H4 (cell line): ENCODE measurements around the gene UCN. TPM values are rescaled to one million over a fixed set of nuclear protein-coding genes. Genes with fewer than 3 reads are reported as not detected.

Experiments
- DNase-seq: peaks from one replicate; pipeline ENCODE4 v3.0.0-alpha.2; 2015; ENCODE audit warnings: low spot score
- total RNA-seq: library from RNA; depleted of rRNA; stranded (reverse); fragments of >200 nt; shearing (Covaris generic); gene quantifications from 2 replicates; pipeline ENCODE4 v1.2.3, GENCODE V29; 2014; rRNA removed

The UCN gene
- total RNA-seq, 1 experiment from 2014 or later, result not detected

DNA sequence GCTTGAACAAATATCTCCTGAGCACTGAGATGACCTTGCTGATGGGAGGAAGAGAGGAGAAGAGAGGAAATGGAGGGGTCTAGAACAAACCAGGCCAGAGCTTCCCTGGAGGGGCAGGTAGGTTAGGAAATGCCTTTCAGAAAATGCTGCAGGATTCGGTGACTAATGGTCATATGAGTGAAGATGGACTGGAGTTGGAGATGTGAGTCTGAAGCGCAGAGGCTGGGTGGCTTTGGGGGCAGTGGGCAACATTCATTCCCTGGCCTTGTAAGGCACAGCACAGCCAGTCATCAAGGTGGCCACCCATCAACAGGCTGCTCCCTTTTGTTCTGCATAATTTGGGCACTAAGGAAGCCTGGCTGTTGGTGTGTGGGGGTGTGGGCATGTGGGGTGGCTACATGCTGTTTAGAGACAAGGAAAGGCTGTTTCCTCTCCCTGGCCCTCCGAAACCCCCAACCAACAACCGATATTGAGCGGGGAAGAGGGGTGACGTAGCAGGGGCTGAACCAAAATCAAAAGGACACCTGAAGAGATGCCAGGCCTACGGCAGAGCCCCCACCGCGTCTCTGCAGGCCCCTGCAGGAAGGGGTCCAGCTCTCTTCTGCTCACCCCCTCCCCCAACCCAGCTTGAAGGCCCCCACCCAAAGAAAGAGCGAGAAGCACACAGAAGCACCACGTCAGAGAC, 46.9 kb downstream of the UCN start:
- no peak for DNase-seq

- DNase-seq, result no peak
Observed at GRCh38 chr2:27258051-27258450, 50.2 kb downstream of the UCN start.

Other genes with a start within 250 kb of the UCN start
- gene OST4, start 236.8 kb downstream of the UCN start, total RNA-seq, result 328 and 330 TPM in 2 replicates
- gene EMILIN1, start 229.8 kb downstream of the UCN start, total RNA-seq, result 10.8 and 30.2 TPM in 2 replicates
- gene KHK, start 221.7 kb downstream of the UCN start, total RNA-seq, result 0.14 and 0.48 TPM in 2 replicates
- gene CGREF1, start 189.3 kb downstream of the UCN start, total RNA-seq, result 0.31 TPM in 1 of 2 replicates, not detected in the other
- gene ABHD1, start 184.6 kb downstream of the UCN start, total RNA-seq, result 0.12 TPM in 1 of 2 replicates, not detected in the other
- gene PREB, start 173.8 kb downstream of the UCN start, total RNA-seq, result 37.0 and 51.9 TPM in 2 replicates
- not detected in 2 replicates for gene PRR30, start 169.0 kb downstream of the UCN start, total RNA-seq
- not detected in 2 replicates for gene TCF23, start 159.4 kb downstream of the UCN start, total RNA-seq
- gene ATRAID, start 96.4 kb downstream of the UCN start, total RNA-seq, result 196 and 202 TPM in 2 replicates
- 22.6 and 26.2 TPM in 2 replicates for gene SLC5A6, start 96.2 kb downstream of the UCN start, total RNA-seq
- gene CAD, start 91.1 kb downstream of the UCN start, total RNA-seq, result 4.7 and 6.9 TPM in 2 replicates
- gene SLC30A3, start 45.4 kb downstream of the UCN start, total RNA-seq, result 0.46 and 0.49 TPM in 2 replicates
- gene DNAJC5G, start 33.0 kb downstream of the UCN start, total RNA-seq, result not detected in 2 replicates
- gene TRIM54, start 26.0 kb downstream of the UCN start, total RNA-seq, result 0.35 TPM in 1 of 2 replicates, not detected in the other
- 52.9 and 61.7 TPM in 2 replicates for gene MPV17, start 14.7 kb upstream of the UCN start, total RNA-seq
- 24.5 and 29.9 TPM in 2 replicates for gene GTF3C2, start 48.3 kb upstream of the UCN start, total RNA-seq
- 15.0 and 23.8 TPM in 2 replicates for gene EIF2B4, start 61.9 kb upstream of the UCN start, total RNA-seq
- 79.6 and 84.6 TPM in 2 replicates for gene SNX17, start 62.2 kb upstream of the UCN start, total RNA-seq
- 1.4 and 2.8 TPM in 2 replicates for gene ZNF513, start 72.3 kb upstream of the UCN start, total RNA-seq
- gene PPM1G, start 101.1 kb upstream of the UCN start, total RNA-seq, result 72.0 and 81.7 TPM in 2 replicates
- 99.9 and 102 TPM in 2 replicates for gene NRBP1, start 120.2 kb upstream of the UCN start, total RNA-seq
- not detected in 2 replicates for gene KRTCAP3, start 133.9 kb upstream of the UCN start, total RNA-seq
- gene IFT172, start 181.3 kb upstream of the UCN start, total RNA-seq, result 4.5 and 6.3 TPM in 2 replicates
- 0.16 and 0.29 TPM in 2 replicates for gene FNDC4, start 186.8 kb upstream of the UCN start, total RNA-seq
- gene GCKR, start 188.4 kb upstream of the UCN start, total RNA-seq, result not detected in 2 replicates